ENCODE measurements around the gene ANKH.

Gene ANKH

GRCh38 chr5:14678773-14679334 is 192.7 kb downstream of the ANKH start:
- no peak for DNase-seq

- DNase-seq: no peak
Measured at GRCh38 chr5:14676320-14676719, 195.3 kb downstream of the ANKH start.

- no peak for DNase-seq
Measured at GRCh38 chr5:14675865-14676300, 195.7 kb downstream of the ANKH start.

- no peak for DNase-seq
Measured at GRCh38 chr5:14674983-14675854, 196.4 kb downstream of the ANKH start.

- DNase-seq: no peak
Measured at GRCh38 chr5:14673443-14673842, 198.1 kb downstream of the ANKH start.

- no peak for DNase-seq
Measured at GRCh38 chr5:14672484-14673394, 198.8 kb downstream of the ANKH start.

GRCh38 chr5:14672082-14672481 is 199.5 kb downstream of the ANKH start:
- no peak for DNase-seq

- no peak for DNase-seq
Measured at GRCh38 chr5:14671414-14671813, 200.2 kb downstream of the ANKH start.

GRCh38 chr5:14669975-14670374 is 201.6 kb downstream of the ANKH start:
- DNase-seq: no peak

- DNase-seq: no peak
Measured at GRCh38 chr5:14669415-14669814, 202.2 kb downstream of the ANKH start.

GRCh38 chr5:14668181-14668591 is 203.4 kb downstream of the ANKH start:
- no peak for DNase-seq

GRCh38 chr5:14667770-14668169 is 203.8 kb downstream of the ANKH start:
- DNase-seq: no peak

- no peak for DNase-seq
Measured at GRCh38 chr5:14667290-14667689, 204.3 kb downstream of the ANKH start.

GRCh38 chr5:14666357-14666756 is 205.2 kb downstream of the ANKH start:
- DNase-seq: no peak

- peak; percentile 56 for DNase-seq
Measured at GRCh38 chr5:14665949-14666348, 205.6 kb downstream of the ANKH start.

GRCh38 chr5:14665101-14665822 is 206.3 kb downstream of the ANKH start:
- DNase-seq: peak; percentile 16

- DNase-seq: peak; percentile 78
Measured at GRCh38 chr5:14664270-14665100, 207.1 kb downstream of the ANKH start, which contains the start of gene OTULIN. OTULIN (plus strand) TSS chr5:14664718; CDS start chr5:14664826, 108 bp downstream.

- no peak for DNase-seq
Measured at GRCh38 chr5:14663734-14664269, 207.8 kb downstream of the ANKH start.

- no peak for DNase-seq
Measured at GRCh38 chr5:14662721-14663260, 208.8 kb downstream of the ANKH start.

GRCh38 chr5:14660833-14661232 is 210.7 kb downstream of the ANKH start:
- no peak for DNase-seq

Data from activated naive CD4-positive, alpha-beta T cell treated with anti-CD3 and anti-CD28 coated beads, Interleukin-2, amount 50 U/mL, for 16 hours (primary cell).